ENCODE measurements around the gene MLST8. TPM values are rescaled to one million over a fixed set of nuclear protein-coding genes. Genes with fewer than 3 reads are reported as not detected.

Gene MLST8
- total and polyA plus RNA-seq, 2 of the 8 experiments (the other 6 are each of a cell fraction or from before 2014, with no cell fraction given): 67.6 to 321 TPM

GRCh38 chr16:2171601-2172178 is 33.6 kb upstream of the MLST8 start:
- WGBS, 2 experiments (ENCODE audit: extremely low coverage in 1 of 2, insufficient coverage in 1 of 2, insufficient read length in 1 of 2, insufficient replicate concordance in 2 of 2, low coverage in 1 of 2, low lambda C conversion rate in 2 of 2, missing lambda C conversion rate in 1 of 2): 91% methylated on average over 25 of the region's 28 CpGs; no CpG with 5 or more reads in 1 of the 2 experiments
- Histone ChIP-seq H2BK120ac (replicated peaks; ENCODE audit: low read depth, low read length) (no peak overlapping the region), H3K56ac (replicated peaks; ENCODE audit: insufficient read length, low read depth, low read length) (no peak overlapping the region), H3K18ac (ENCODE audit: extremely low read depth, low read length) (no peak overlapping the region), H4K20me1 (replicated peaks in 1 of 2; ENCODE audit: control insufficient read depth in 1 of 2, insufficient read depth in 2 of 2, low read length in 2 of 2) (peaks cover 2 to 28% of the 10 kb centered on the region in 2 experiments), H3K14ac (ENCODE audit: insufficient read length) (no peak overlapping the region), H3K79me2 (ENCODE audit: control insufficient read depth in 1 of 2, insufficient read depth in 2 of 2, low read length in 2 of 2) (no peaks in the 10 kb centered on the region; a peak in 1 of 4 replicates), H3K9ac (replicated peaks in 1 of 4; ENCODE audit: extremely low read depth in 1 of 4, low read depth in 3 of 4, low read length in 3 of 4) (no peak overlapping the region), H2AFZ (ENCODE audit: low read length) (no peak overlapping the region), H4K8ac (ENCODE audit: extremely low read depth, insufficient read depth, low read length) (no peak overlapping the region), H2BK15ac (ENCODE audit: low read length) (no peak overlapping the region), H3K23ac (ENCODE audit: insufficient read length) (no peak overlapping the region), H3K4me3 (ENCODE audit: extremely low read depth in 1 of 4, insufficient read depth in 2 of 4, low read depth in 3 of 4, low read length in 4 of 4) (no peak overlapping the region), H4K91ac (replicated peaks; ENCODE audit: insufficient read length, low read length) (no peak overlapping the region), H3K27ac (ENCODE audit: low read depth, low read length) (no peak overlapping the region), H3K9me3 (ENCODE audit: insufficient read depth in 2 of 2, low read depth in 1 of 2, low read length in 1 of 2) (no peaks in the 10 kb centered on the region), H3K23me2 (ENCODE audit: low read depth, low read length) (no peaks in the 10 kb centered on the region), H2AK5ac (ENCODE audit: low read depth, low read length) (no peak overlapping the region), H4K5ac (ENCODE audit: insufficient read length, low read depth, low read length) (no peak overlapping the region), H2BK12ac (ENCODE audit: low read depth, low read length) (no peak overlapping the region), H3K4ac (replicated peaks; ENCODE audit: insufficient read length, low read depth, low read length) (no peak overlapping the region), H2BK5ac (ENCODE audit: low read depth, low read length) (no peak overlapping the region), H3K36me3 (ENCODE audit: control insufficient read depth in 2 of 4, insufficient read depth in 4 of 4, low read length in 3 of 4) (peaks cover 24 to 63% (median 44%) of the 10 kb centered on the region in 4 experiments), H3K27me3 (replicated peaks in 1 of 4; ENCODE audit: control insufficient read depth in 3 of 4, extremely low read depth in 1 of 4, insufficient read depth in 3 of 4, low read length in 3 of 4) (no peaks in the 10 kb centered on the region), H3K4me2 (ENCODE audit: insufficient read depth in 1 of 2, low read depth in 2 of 2, low read length in 2 of 2) (no peak overlapping the region), H2BK20ac (ENCODE audit: low read length) (no peak overlapping the region), H3K4me1 (replicated peaks in 1 of 4; ENCODE audit: control insufficient read depth in 3 of 4, insufficient read depth in 4 of 4, low read length in 3 of 4) (no peaks in the 10 kb centered on the region; a peak in 1 of 7 replicates), H3K79me1 (ENCODE audit: low read depth, low read length) (peaks cover 5% of the 10 kb centered on the region; the same call in 1 of the 2 replicates)
- ChIA-PET CTCF (ENCODE audit: partially characterized antibody) (no interaction called here), POLR2A (ENCODE audit: partially characterized antibody) (interaction anchor here (0.9 to 13.5 kb wide), 7 partner anchors 9 to 144 kb away, joined by 3 to 312 read pairs (median 5); partner anchors contain the start of gene TRAF7)
- FAIRE-seq (no peak), DNase-seq (ENCODE audit: low read depth in 1 of 2, low spot score in 2 of 2) (no peak)
- TF ChIP-seq TEAD4 (IDR thresholded peaks at IDR 0.05; ENCODE audit: low read depth, low read length): no peak
- no peak for TF ChIP-seq ATF3 (IDR thresholded peaks at IDR 0.05; ENCODE audit: insufficient read depth, low read depth, low read length)
- no peak for TF ChIP-seq CHD1 (IDR thresholded peaks at IDR 0.05; ENCODE audit: low read depth, low read length)
- TF ChIP-seq RXRA (IDR thresholded peaks at IDR 0.05; ENCODE audit: insufficient read depth, low read depth, low read length): no peak
- TF ChIP-seq KDM5A (IDR thresholded peaks at IDR 0.05; ENCODE audit: low read length): no peak

Measured in H1 (cell line).